LoVo (cell line): ENCODE measurements around the gene PRPF39.
"Not testable (repeated sequence)": the region's sequence is repeated elsewhere in the genome, so short reads cannot be mapped to it uniquely, and the experiment has no call there.

Source experiments
- DNase-seq: peaks from one replicate; pipeline ENCODE4 v3.0.0-alpha.2; 2016; ENCODE audit warnings: low spot score

Gene PRPF39

DNA sequence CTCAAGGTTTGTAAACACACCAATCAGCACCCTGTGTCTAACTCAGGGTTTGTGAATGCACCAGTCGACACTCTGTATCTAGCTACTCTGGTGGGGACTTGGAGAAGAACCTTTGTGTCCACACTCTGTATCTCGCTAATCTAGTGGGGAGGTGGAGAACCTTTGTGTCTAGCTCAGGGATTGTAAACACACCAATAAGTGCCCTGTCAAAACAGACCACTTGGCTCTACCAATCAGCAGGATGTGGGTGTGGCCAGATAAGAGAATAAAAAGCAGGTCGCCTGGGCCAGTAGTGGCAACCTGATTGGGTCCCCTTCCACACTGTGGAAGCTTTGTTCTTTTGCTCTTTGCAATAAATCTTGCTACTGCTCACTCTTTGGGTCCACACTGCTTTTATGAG is 2.8 kb upstream of the PRPF39 start:
- not testable (repeated sequence) for DNase-seq

DNA sequence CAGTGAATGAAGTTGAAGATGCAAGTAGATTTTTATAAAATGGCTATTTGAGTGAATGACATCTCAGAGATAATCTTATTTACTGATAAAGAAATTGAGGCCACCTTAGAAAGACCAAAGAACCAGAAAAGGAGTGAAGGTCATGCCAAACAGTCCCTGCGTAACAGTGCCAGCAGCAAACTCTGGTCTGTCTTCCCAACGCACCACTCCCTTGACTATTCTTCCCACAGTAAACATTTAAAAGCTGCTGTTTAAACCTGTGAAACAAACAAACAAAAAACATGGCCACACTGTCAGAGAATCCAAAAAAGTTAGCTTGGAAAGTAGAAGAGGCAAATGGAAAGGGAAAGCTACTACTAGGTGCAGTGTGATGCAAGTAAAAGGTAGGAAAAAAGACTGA is 1.5 kb upstream of the PRPF39 start:
- no peak for DNase-seq

- DNase-seq: no peak
Observed at GRCh38 chr14:45083617-45083975, 320 bp upstream of the PRPF39 start.

DNA sequence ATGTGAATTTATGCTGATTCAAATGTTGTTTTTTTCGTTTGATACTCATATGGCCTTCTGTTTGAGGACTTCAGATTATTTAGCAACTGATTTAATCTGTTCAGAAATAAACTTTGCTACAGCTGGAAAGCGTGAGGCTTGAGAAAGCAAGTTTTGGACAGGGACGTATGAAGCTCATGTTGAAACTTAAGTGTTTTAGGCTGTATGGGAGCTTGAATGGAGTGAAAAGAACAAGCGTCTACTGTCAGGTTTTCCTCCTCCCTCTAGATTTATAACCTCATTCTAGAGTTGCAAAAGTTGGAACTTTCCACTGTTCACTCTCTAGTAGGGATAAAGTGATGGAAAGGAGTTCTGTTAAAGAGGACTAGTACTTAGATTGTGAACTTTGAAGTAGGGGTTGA is 1.0 kb downstream of the PRPF39 start:
- no peak for DNase-seq

DNA sequence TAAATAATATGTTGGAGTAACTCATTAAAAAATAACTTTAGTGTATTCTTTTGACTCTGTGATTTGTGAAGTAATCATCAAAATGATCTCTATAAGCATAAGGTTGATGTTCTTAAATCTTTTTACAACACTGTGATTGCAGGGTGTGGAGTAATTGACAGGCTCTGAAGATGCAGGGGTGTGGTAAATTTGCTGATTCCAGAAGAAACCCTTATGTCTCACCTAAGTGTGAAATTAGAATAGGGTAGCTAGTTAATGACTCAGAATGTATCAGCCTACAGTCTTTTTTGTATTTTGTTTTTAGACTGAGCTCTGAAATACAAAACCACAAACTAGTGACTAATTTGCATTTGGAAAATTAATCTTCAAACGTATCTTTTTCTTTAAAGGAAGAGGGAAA is 5.9 kb downstream of the PRPF39 start:
- no peak for DNase-seq

DNA sequence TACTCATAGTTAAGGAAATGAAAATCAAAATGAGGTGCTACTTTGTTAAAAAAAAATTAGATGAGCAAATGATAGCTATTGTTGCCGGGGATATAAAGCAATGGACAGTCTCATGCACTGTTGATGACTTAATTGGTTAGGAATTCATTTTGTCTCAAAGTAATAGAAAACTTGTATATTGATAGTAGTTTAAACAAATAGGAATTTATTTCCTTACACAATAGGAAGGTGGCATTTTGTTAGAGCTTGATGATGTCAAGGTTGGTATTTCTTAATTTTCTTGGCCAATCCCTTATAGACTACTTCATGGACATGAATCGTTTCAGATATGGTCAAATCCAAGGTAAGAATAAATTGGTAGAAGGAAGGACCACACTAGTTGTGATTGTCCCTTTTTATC is 7.8 kb downstream of the PRPF39 start:
- DNase-seq: no peak

DNA sequence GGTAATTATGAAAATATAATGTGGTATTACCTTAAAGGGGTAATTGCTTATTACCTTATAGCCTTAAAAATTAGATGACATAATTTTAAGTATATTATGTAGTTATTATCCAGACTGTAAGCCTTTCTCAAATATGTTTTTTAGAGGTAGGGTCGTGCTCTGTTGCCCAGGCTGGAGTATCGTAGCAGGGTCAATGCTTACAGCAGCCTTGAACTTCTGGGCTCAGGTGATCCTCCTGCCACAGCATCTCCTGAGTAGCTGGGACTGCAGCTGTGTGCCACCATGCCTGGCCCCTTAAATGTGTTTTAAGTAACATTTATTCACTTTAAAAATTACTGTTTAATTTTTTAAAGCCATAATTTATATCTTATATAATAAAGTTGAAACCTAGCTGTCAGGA is 10.4 kb downstream of the PRPF39 start:
- DNase-seq: no peak

GRCh38 chr14:45095143-45095542 is 11.2 kb downstream of the PRPF39 start:
- no peak for DNase-seq

DNA sequence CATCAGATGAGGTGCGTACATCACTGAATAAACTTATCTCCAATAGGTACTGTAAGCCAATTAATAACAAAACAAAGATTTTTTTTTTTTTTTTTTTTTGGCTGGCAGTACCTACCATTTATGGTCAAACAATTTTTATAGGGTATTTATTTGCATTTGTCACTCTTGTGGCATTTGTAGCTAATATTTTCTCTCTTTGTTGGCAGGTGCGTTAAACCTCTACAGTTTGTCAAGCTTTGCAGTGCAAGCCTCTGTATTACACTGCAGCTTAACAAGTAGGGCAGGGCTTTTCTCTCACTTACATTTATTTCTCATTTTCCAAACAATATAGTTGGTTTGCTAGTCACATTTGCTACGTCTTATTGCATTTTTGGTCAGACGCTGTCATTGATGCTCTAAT is 12.3 kb downstream of the PRPF39 start:
- DNase-seq: no peak

- DNase-seq: no peak
Observed at GRCh38 chr14:45103806-45104205, 19.9 kb downstream of the PRPF39 start.

GRCh38 chr14:45104561-45104960 is 20.6 kb downstream of the PRPF39 start:
- DNase-seq: no peak

DNA sequence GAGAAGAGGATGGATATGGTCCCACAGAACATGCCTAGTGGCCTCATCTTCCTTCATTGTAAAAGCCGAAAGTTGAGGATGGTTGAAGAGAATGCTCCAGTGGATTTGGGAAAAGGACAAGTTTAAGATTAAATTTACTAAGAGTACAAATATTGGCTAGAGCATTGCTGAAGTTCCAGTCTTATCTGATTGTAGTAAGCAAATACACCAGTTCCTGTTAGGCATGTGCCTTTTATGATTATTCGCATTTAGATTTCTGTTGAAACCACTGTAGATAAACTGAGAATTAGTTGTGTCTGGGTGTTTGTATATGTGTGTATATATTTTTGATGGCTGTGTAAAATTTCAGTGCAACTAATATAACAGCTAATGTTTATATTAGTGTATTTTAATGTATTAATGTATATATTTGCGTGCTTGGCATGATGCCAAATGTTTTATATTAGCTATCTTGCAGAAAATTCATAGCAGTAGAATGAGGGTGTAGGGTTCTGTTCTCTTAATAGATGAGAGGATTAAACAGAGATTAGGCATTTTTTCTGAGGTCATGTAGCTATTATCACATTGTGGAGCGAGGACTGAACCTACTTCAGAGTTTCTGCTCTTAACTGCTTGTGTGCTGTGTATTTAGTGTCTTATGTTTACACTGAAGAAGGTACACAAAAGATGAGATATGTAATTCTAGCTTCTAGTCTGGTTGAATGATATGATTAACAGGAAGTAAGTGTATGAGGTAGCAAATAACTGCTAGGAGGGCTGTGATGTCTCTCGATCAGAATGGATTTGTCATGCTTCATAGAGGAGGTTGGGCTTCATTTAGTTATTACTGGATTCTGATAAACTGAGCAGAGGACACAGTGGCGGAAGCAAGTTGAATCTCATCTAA is 29.2 kb downstream of the PRPF39 start:
- no peak for DNase-seq

GRCh38 chr14:45114327-45114726 is 30.4 kb downstream of the PRPF39 start:
- no peak for DNase-seq

- DNase-seq: no peak
Observed at GRCh38 chr14:45118594-45118993, 34.7 kb downstream of the PRPF39 start.

- DNase-seq: no peak
Observed at GRCh38 chr14:45120096-45120495, 36.2 kb downstream of the PRPF39 start.

GRCh38 chr14:45123271-45123670 is 39.4 kb downstream of the PRPF39 start:
- no peak for DNase-seq

GRCh38 chr14:45125754-45126153 is 41.8 kb downstream of the PRPF39 start:
- no peak for DNase-seq

- no peak for DNase-seq
Observed at GRCh38 chr14:45128963-45129629, 45.2 kb downstream of the PRPF39 start.

GRCh38 chr14:45133683-45134050 is 49.8 kb downstream of the PRPF39 start:
- no peak for DNase-seq

DNA sequence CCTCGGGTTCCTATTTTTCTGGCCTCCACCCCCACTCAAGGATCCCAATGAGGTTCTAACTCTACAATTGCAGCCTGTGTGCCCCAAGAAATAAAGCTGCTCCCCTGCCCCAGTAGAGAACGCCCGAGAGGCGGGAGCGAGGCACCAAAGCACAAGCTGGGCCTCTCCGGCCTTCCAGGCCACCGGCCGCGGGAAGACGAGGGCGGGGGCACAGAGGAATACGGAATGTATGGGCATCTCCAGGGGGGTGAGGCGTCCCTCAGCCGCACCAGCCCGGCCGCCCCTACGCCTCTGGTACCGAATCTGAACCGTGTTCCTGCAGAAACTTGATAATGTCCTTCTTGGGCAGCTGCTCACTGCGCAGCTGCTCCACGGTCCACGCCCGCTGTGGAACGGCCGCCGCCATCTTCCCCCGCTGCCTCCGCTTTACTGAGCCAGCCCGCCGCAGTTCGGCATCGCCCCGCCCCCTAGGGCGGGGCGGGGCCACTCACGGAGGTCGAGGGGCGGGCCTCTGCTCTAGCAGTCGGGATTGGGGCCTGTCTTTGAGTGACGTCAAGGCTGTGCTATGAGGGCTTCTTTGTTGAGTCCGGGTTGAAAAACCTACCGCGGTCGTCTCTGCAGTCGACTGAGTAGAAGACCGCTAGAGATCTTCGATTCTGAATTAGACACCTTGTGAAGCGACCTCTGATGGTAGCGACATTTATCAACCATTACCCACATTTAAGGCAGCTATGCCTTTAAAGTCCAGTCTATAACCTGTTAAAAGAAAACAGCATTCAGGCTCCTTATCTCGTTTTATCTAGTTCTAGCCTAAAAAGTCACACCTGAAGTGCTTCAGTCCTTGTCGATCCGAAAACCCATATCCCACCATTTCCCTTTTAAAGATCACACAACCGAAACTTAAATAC is 50.4 kb downstream of the PRPF39 start, which contains the start of gene FKBP3:
Gene FKBP3 (minus strand): TSS at position 431 of the 908 bp plus-strand sequence. CDS start 25 bp downstream, at position 406.
- peak; percentile 97 for DNase-seq

DNA sequence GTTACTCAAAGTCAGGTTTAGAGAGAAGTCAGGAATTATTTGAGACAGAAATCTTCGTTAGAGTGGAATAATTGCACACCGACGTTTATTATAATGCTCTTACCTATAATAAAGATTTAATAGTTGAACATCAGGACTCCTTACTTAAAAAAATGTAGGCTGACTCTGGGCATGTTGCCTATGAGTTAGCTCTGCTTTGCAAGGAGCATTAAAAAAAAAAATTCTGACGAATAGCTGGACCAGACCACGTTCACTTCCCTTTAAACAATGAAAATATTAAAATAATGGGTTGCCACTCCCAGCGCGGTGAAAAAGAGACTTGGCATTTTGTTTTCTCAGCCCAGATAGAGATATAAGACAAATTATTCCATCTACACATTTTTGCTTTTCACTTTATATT is 51.2 kb downstream of the PRPF39 start:
- no peak for DNase-seq

GRCh38 chr14:45135659-45136395 is 51.9 kb downstream of the PRPF39 start, which contains the start of gene FANCM:
FANCM (plus strand) TSS chr14:45135930; CDS start chr14:45136032, 102 bp downstream.
- peak; percentile 94 for DNase-seq
